WERI-Rb-1 (cell line): ENCODE data around the gene CYP3A7.
"Not testable (repeated sequence)": the region's sequence is repeated elsewhere in the genome, so short reads cannot be mapped to it uniquely, and the experiment has no call there.

Source experiments
- DNase-seq: peaks from one replicate; pipeline ENCODE4 v3.0.0-alpha.2; 2020
- H3K27ac ChIP-seq: fragments of 250-450 bp; sonication (Bioruptor Pico); 2 replicates; pipeline ENCODE4 v1.5.1; 2020; ENCODE audit warnings: mild to moderate bottlenecking, moderate library complexity
- H3K27me3 ChIP-seq: fragments of 250-450 bp; sonication (Bioruptor Pico); 2 replicates; pipeline ENCODE4 v1.5.1; 2021; ENCODE audit warnings: mild to moderate bottlenecking, low read depth, moderate library complexity; ENCODE audit not compliant: insufficient read depth, severe bottlenecking
- H3K36me3 ChIP-seq: fragments of 250-450 bp; sonication (Bioruptor Pico); 2 replicates; pipeline ENCODE4 v1.5.1; 2020; ENCODE audit warnings: mild to moderate bottlenecking, moderate library complexity
- H3K4me3 ChIP-seq: 2 replicates; pipeline ENCODE4 v1.5.1; 2011; ENCODE audit warnings: low read depth, mild to moderate bottlenecking, control low read depth, low read length
- H3K9me3 ChIP-seq: fragments of 250-450 bp; sonication (Bioruptor Pico); 2 replicates; pipeline ENCODE4 v1.5.1; 2021; ENCODE audit warnings: mild to moderate bottlenecking, moderate library complexity; ENCODE audit not compliant: severe bottlenecking
- TF ChIP-seq, protein P1 (sequence below): IDR thresholded peaks from 2 replicates; pipeline ENCODE4 v1.5.1; 2011; ENCODE audit warnings: low read depth, mild to moderate bottlenecking, control low read depth, inconsistent platforms, low read length

CYP3A7 gene

DNA sequence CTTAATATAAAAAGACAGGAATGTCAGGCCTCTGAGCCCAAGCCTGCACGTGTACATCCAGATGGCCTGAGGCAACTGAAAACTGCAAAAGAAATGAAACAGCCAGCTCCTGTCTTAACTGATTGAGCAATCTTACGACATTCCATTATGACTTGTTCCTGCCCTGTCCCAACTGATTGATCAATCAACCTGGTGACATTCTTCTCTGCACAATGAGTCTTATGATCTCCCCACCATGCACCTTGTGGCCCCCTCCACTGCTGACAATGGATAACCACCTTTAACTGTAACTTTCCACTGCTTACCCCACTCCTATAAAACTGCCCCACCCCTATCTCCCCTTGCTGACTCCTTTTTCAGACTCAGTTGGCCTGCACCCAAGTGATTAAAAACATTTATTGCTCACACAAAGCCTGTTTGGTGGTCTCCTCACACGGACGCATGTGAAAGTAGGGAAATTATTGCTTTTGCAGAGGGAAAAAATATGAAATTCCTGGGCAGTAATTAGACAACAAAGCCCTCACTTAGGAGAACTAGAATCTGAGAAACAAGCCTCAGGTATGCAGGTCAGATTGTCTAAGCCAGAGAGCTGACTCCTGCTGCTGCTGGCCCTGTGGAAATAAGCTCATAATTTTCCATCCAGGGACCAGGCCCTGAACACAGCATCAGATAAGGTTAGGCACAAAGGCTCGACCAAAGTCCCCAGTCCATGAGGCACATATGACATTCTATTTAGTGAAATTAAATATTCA is 5.3 kb downstream of the CYP3A7 start:
- TF ChIP-seq, protein P1, sequence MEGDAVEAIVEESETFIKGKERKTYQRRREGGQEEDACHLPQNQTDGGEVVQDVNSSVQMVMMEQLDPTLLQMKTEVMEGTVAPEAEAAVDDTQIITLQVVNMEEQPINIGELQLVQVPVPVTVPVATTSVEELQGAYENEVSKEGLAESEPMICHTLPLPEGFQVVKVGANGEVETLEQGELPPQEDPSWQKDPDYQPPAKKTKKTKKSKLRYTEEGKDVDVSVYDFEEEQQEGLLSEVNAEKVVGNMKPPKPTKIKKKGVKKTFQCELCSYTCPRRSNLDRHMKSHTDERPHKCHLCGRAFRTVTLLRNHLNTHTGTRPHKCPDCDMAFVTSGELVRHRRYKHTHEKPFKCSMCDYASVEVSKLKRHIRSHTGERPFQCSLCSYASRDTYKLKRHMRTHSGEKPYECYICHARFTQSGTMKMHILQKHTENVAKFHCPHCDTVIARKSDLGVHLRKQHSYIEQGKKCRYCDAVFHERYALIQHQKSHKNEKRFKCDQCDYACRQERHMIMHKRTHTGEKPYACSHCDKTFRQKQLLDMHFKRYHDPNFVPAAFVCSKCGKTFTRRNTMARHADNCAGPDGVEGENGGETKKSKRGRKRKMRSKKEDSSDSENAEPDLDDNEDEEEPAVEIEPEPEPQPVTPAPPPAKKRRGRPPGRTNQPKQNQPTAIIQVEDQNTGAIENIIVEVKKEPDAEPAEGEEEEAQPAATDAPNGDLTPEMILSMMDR = no peak
- no peaks in the 10 kb centered on the region for H3K36me3 ChIP-seq
- H3K27me3 ChIP-seq = no peaks in the 10 kb centered on the region
- no peak overlapping the region for H3K4me3 ChIP-seq
- no peak overlapping the region for H3K27ac ChIP-seq
- no peaks in the 10 kb centered on the region for H3K9me3 ChIP-seq
- no peak for DNase-seq

DNA sequence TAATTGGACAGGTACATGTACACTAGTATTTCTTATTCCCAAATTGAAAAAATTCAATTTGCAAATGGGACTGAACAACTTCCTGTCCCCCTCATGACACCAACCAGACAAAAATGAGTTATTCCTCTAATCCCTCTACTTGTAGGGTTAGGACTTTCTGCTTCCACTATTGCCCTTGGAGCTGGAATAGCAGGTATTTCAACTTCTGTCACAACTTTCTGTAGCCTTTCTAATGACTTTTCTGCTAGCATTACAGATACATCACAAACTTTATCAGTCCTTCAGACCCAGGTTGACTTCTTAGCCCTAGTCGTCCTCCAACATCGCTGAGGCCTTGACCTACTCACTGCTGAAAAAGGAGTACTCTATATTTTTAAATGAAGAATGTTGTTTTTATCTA is 6.4 kb downstream of the CYP3A7 start:
- no peak overlapping the region for H3K4me3 ChIP-seq
- H3K27ac ChIP-seq = no peak overlapping the region
- TF ChIP-seq, protein P1 = no peak
- H3K36me3 ChIP-seq = no peaks in the 10 kb centered on the region
- no peak for DNase-seq
- no peaks in the 10 kb centered on the region for H3K9me3 ChIP-seq
- no peaks in the 10 kb centered on the region for H3K27me3 ChIP-seq

DNA sequence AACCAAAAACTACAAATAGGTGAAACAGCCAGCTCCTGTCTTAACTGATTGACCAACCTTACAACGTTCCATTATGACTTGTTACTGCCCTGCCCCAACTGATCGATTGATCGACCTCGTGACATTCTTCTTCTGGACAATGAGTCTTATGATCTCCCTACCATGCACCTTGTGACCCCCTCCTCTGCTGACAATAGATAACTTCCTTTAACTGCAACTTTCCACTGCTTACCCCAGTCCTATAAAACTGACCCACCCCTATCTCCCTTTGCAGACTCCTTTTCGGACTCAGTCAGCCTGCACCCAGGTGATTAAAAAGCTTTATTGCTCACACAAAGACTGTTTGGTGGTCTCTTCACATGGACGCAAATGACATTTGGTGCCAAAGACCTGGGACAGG is 11.8 kb downstream of the CYP3A7 start:
- not testable (repeated sequence) for H3K27ac ChIP-seq, H3K36me3 ChIP-seq, H3K4me3 ChIP-seq, H3K9me3 ChIP-seq, DNase-seq, H3K27me3 ChIP-seq

DNA sequence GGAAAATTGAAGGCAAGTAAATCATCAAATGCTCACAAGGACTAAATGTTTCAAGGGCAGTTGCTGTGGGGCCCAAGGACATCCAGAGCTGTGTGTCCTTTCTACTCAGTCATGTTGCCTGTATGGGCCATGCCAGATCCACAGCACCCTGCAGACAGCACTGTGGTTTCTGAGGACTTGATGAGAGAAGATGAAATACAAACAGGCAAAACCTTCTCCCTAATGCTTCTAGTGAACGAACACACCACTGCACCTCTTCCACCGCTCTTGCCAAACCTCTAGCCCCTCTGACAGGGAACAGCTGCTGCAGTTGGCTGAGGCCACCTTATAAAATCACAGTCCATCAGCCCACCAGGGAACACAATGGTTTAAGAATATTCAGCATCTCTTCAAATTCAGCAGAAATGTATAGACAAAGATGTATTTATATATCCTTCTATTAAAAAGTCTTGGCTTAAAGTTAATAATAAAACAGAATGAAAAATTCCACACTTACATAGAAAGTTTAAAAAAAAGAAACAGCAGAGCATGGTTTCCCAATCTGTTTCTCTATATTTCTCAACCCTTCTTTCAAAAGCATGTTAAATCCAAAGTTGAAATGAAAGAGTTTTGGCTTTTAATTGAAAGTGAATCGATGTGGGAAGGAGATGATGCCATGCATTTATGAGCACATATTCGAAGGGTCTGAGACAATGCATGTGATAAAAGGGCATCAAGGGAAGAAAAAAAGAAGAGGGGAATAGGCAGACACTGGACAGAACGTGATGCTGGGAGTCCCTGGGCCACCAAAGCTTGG is 14.0 kb downstream of the CYP3A7 start:
- no peak overlapping the region for H3K4me3 ChIP-seq
- H3K27me3 ChIP-seq = no peaks in the 10 kb centered on the region
- DNase-seq = no peak
- no peaks in the 10 kb centered on the region for H3K9me3 ChIP-seq
- TF ChIP-seq, protein P1 = no peak
- H3K36me3 ChIP-seq = no peaks in the 10 kb centered on the region
- H3K27ac ChIP-seq = no peak overlapping the region

GRCh38 chr7:99719996-99720769 is 14.8 kb downstream of the CYP3A7 start:
- TF ChIP-seq, protein P1 = no peak
- no peak for DNase-seq
- Histone ChIP-seq H3K36me3 (no peaks in the 10 kb centered on the region), H3K9me3 (no peaks in the 10 kb centered on the region), H3K4me3 (no peak overlapping the region), H3K27ac (no peak overlapping the region), H3K27me3 (no peaks in the 10 kb centered on the region)
